ENCODE results near the gene MLXIP.

- TF ChIP-seq EZH2 (IDR thresholded peaks at IDR 0.05): no peak
- TF ChIP-seq POLR2AphosphoS5 (IDR thresholded peaks at IDR 0.05; ENCODE audit: borderline replicate concordance, low read depth, low read length): no peak
Observed at GRCh38 chr12:122183588-122183940, 105.0 kb downstream of the MLXIP start.

Data from SK-N-MC (cell line).